Measurements from ENCODE around the gene DCTN2. TPM values are rescaled to one million over a fixed set of nuclear protein-coding genes. Genes with fewer than 3 reads are reported as not detected.

Gene DCTN2
- total and polyA plus RNA-seq, 3 donors from 2014 or later: 109 to 196 (median 122) TPM

DNA sequence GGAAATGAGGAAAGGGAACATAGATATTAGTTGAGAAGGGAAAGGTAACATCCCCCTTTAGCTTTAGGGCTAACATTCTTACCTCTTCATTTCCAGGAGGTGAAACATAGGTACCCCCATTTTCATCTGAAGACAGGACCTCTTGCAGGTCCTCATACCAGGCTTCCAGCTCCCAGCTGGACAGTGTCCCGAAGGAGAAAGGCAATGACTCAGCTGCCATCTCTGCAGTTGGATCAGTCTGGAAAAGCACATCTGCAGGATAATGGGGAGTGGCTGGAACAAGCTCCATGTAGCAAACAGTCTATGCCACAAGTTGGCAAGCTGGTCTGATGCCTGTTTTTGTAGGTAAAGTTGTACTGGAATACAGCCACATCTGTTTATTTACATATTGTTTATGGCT lies 29.8 kb downstream of the DCTN2 start:
- TF ChIP-seq POLR2A (IDR thresholded peaks at IDR 0.05) (no peak), CTCF (IDR thresholded peaks at IDR 0.05) (no peak)
- no peaks in the 10 kb centered on the region for H3K27me3 ChIP-seq
- H3K4me3 ChIP-seq: no peak overlapping the region
- peak overlapping the region in 1 of 2 donors; percentile 99 for H3K27ac ChIP-seq
- DNase-seq: no peak
- peaks cover 28% of the 10 kb centered on the region for H3K4me1 ChIP-seq
- no peaks in the 10 kb centered on the region for H3K36me3 ChIP-seq (ENCODE audit: low read depth, missing control alignments)
- intact Hi-C loops (cut with DNase I; ENCODE audit: low total_unique reads): no loop called here
- WGBS, 2 donors: 0 to 38% methylated on average over 1 of the region's 1 CpG
- no peaks in the 10 kb centered on the region for H3K9me3 ChIP-seq

DNA sequence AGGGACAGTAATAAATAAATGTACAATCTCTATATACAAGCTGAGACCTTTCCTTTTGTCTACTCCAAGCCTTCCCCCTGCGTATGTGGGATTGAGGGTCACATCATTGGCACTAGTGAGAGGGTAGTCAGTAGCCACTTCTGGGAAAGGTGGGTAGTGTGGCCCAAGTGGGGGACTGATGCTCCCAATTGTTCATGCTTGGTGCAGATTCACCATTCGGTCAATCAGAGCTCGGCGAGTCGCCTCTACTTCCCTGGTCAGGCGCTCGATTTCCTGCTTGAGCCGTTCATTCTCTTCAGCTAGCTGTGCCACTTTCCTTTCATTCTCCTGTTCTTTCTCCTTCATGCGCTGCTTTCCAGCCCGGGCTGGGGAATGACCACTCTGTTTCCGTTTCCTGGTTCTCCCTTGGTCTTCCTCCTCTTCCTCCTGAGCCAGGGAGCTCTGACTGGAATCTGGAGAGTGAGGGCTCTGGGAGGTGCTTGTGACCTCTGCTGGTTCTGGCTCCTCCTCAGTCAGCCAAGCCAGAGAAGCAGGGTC lies 30.3 kb downstream of the DCTN2 start:
- H3K27ac ChIP-seq: no peak overlapping the region
- no peak overlapping the region for H3K4me3 ChIP-seq
- TF ChIP-seq CTCF (IDR thresholded peaks at IDR 0.05) (no peak), POLR2A (IDR thresholded peaks at IDR 0.05) (no peak)
- 87 to 91% methylated on average over 11 of the region's 11 CpGs for WGBS, 2 donors
- no peaks in the 10 kb centered on the region for H3K27me3 ChIP-seq
- H3K9me3 ChIP-seq: no peaks in the 10 kb centered on the region
- DNase-seq: no peak
- H3K4me1 ChIP-seq: peaks cover 24% of the 10 kb centered on the region
- intact Hi-C loops (cut with DNase I; ENCODE audit: low total_unique reads): no loop called here
- H3K36me3 ChIP-seq (ENCODE audit: low read depth, missing control alignments): no peaks in the 10 kb centered on the region

DNA sequence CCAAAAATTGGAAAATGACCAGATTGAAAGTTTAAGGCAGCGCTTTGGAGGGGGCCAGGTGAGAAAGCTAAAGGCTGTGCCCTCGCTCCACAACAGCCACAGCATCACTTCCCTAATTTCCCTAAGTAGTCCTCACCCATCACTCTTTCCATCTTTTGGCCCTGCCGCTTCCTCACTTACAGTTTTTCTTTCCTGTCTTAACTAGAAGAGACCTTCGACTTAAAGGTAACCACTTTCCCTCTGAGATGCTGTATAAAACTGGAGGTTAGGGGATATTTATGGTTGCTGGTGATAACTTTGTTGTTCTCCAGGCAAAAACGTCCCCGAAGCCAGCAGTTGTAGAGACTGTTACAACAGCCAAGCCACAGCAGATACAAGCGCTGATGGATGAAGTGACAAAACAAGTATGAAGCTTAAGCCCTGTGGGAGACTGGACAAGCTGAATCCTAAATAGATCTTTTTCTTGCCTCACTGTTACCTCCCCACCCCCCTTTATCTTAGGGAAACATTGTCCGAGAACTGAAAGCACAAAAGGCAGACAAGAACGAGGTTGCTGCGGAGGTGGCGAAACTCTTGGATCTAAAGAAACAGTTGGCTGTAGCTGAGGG lies 31.0 kb downstream of the DCTN2 start:
- H3K27ac ChIP-seq: no peak overlapping the region
- H3K4me1 ChIP-seq: peaks cover 17% of the 10 kb centered on the region
- H3K9me3 ChIP-seq: no peaks in the 10 kb centered on the region
- intact Hi-C loops (cut with DNase I; ENCODE audit: low total_unique reads): no loop called here
- 82 to 83% methylated on average over 11 of the region's 11 CpGs for WGBS, 2 donors
- no peaks in the 10 kb centered on the region for H3K36me3 ChIP-seq (ENCODE audit: low read depth, missing control alignments)
- DNase-seq: no peak
- no peak overlapping the region for H3K4me3 ChIP-seq
- TF ChIP-seq CTCF (IDR thresholded peaks at IDR 0.05): no peak
- TF ChIP-seq POLR2A (IDR thresholded peaks at IDR 0.05): no peak
- no peaks in the 10 kb centered on the region for H3K27me3 ChIP-seq

DNA sequence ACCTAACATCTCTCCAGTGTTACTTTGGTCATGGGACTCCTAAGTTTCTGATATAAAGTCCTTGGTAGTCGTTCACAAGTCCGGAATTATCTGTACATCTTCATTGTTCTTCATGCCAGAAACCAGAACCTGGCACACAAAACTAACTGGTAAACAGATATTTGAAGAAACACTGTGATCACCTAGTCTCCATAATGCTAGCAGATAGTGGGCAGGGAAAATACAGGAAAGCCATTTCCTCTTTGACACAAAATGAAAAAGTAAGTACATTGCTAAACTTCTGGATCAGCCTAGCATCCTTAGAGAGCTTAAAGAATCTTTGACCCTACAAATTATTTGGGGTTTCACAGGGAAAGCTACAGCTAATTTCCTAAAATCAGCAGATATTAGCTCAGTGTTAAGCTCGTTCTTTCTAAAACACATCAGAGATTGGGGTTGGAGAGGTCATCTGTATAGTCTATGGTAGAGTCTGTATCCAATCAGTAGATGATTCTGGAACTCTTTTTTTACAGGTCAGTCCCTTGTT lies 31.5 kb downstream of the DCTN2 start:
- H3K36me3 ChIP-seq (ENCODE audit: low read depth, missing control alignments): no peaks in the 10 kb centered on the region
- H3K27ac ChIP-seq: no peak overlapping the region
- DNase-seq: no peak
- no peaks in the 10 kb centered on the region for H3K9me3 ChIP-seq
- H3K27me3 ChIP-seq: no peaks in the 10 kb centered on the region
- peaks cover 17% of the 10 kb centered on the region for H3K4me1 ChIP-seq
- TF ChIP-seq POLR2A (IDR thresholded peaks at IDR 0.05) (no peak), CTCF (IDR thresholded peaks at IDR 0.05) (no peak)
- WGBS, 2 donors: 53 to 71% methylated on average over 3 of the region's 3 CpGs
- H3K4me3 ChIP-seq: no peak overlapping the region
- intact Hi-C loops (cut with DNase I; ENCODE audit: low total_unique reads): no loop called here

Data from testis (tissue), 3 donors.